GM12878 (cell line): Measurements from ENCODE around the gene PACS2.

Experiments
- BRCA1 ChIP-seq: IDR thresholded peaks from 2 replicates; pipeline ENCODE4 v1.6.1; 2011; ENCODE audit warnings: low read depth, low read length, improper control_type of control experiment
- CTCF ChIP-seq, 3 experiments: IDR thresholded peaks in 2 of 3; conservative IDR thresholded peaks in 1 of 3; 2 replicates each; pipeline ENCODE4 v1.5.1; 2011; ENCODE audit warnings: low read depth in 3 of 3, low read length in 3 of 3, mild to moderate bottlenecking in 3 of 3, control low read depth in 2 of 3, moderate library complexity in 2 of 3, inconsistent platforms in 1 of 3, mixed read lengths in 1 of 3; ENCODE audit not compliant: control insufficient read depth in 2 of 3, insufficient read depth in 1 of 3; ENCODE audit errors: extremely low read depth in 1 of 3
- CUX1 ChIP-seq: IDR thresholded peaks from 2 replicates; pipeline ENCODE4 v1.6.1; 2012; ENCODE audit warnings: improper control_type of control experiment, low read depth, low read length; ENCODE audit not compliant: insufficient replicate concordance
- EP300 ChIP-seq, 2 experiments: fragments of 150-350 bp in 1 of 2; IDR thresholded peaks; 2 replicates each; pipeline ENCODE4 v1.6.1; 2011 to 2012; ENCODE audit warnings: low read depth in 2 of 2, low read length in 2 of 2, borderline replicate concordance in 1 of 2, improper control_type of control experiment in 1 of 2, inconsistent platforms in 1 of 2; ENCODE audit not compliant: control insufficient read depth in 1 of 2
- GABPA ChIP-seq: IDR thresholded peaks from 2 replicates; pipeline ENCODE4 v1.6.1; 2014; ENCODE audit warnings: antibody characterized with exemption, low read depth, mild to moderate bottlenecking, inconsistent platforms
- IRF3 ChIP-seq: fragments of 450-650 bp; IDR thresholded peaks from 2 replicates; pipeline ENCODE4 v1.6.1; 2014; ENCODE audit warnings: mild to moderate bottlenecking
- NBN ChIP-seq: fragments of 450-650 bp; IDR thresholded peaks from 2 replicates; pipeline ENCODE4 v1.6.1; 2016
- PML ChIP-seq: IDR thresholded peaks from 2 replicates; pipeline ENCODE4 v1.6.1; 2012; ENCODE audit warnings: low read length, inconsistent platforms
- POLR2A ChIP-seq: IDR thresholded peaks from 2 replicates; pipeline ENCODE4 v1.6.1; 2011; ENCODE audit warnings: low read depth, mild to moderate bottlenecking, low read length
- RAD51 ChIP-seq: fragments of 450-650 bp; IDR thresholded peaks from 2 replicates; pipeline ENCODE4 v1.6.1; 2016; ENCODE audit warnings: moderate library complexity, mild to moderate bottlenecking, inconsistent platforms
- SMAD1 ChIP-seq: fragments of 450-650 bp; IDR thresholded peaks from 2 replicates; pipeline ENCODE4 v1.6.1; 2018; ENCODE audit warnings: mild to moderate bottlenecking, low read depth; ENCODE audit not compliant: partially characterized antibody
- TCF7 ChIP-seq: IDR thresholded peaks from 2 replicates; pipeline ENCODE4 v1.6.1; 2014; ENCODE audit warnings: antibody characterized with exemption, borderline replicate concordance
- ZBED1 ChIP-seq: IDR thresholded peaks from 2 replicates; pipeline ENCODE4 v1.6.1; 2016; ENCODE audit warnings: borderline replicate concordance

- TF ChIP-seq CTCF (IDR thresholded peaks at IDR 0.05 in 2 of 3, conservative IDR thresholded peaks at IDR 0.05 in 1 of 3; ENCODE audit: control insufficient read depth in 2 of 3, extremely low read depth in 1 of 3, insufficient read depth in 1 of 3, low read depth in 3 of 3, low read length in 3 of 3) (no peak), PML (no peak), ZBED1 (no peak), POLR2A (no peak), TCF7 (no peak), EP300 (IDR thresholded peaks at IDR 0.05; ENCODE audit: borderline replicate concordance in 1 of 2, control insufficient read depth in 1 of 2, low read depth in 2 of 2, low read length in 2 of 2) (no peak), NBN (no peak), SMAD1 (no peak), RAD51 (no peak), GABPA (no peak), IRF3 (no peak), BRCA1 (no peak), CUX1 (no peak)
These were observed 36.9 kb downstream of the PACS2 start for GRCh38 chr14:105351410-105351809.
